Measurements from ENCODE around the gene CDK11A.
"Not testable (repeated sequence)": the region's sequence is repeated elsewhere in the genome, so short reads cannot be mapped to it uniquely, and the experiment has no call there.

- not testable (repeated sequence) for TF ChIP-seq CTCF (IDR thresholded peaks at IDR 0.05; ENCODE audit: insufficient read depth, low read length); POLR2AphosphoS5 (IDR thresholded peaks at IDR 0.05; ENCODE audit: low read depth); GABPA (IDR thresholded peaks at IDR 0.05; ENCODE audit: low read depth); REST (IDR thresholded peaks at IDR 0.05; ENCODE audit: insufficient replicate concordance, low read depth); SPI1 (IDR thresholded peaks at IDR 0.05; ENCODE audit: borderline replicate concordance, low read depth)
Observed at GRCh38 chr1:1675218-1675617, 48.9 kb downstream of the CDK11A start.
